PC-3 (cell line): ENCODE results near the gene AGAP1. TPM values are rescaled to one million over a fixed set of nuclear protein-coding genes. Genes with fewer than 3 reads are reported as not detected.
A peak's percentile ranks its signal among the peaks of the same experiment; 100 is the strongest.

ENCODE experiments used
- ATAC-seq: fragments of 200-7000 bp; cut with Tn5 transposase; 2 replicates; pipeline ENCODE4 v1.9.1; 2020; ENCODE audit warnings: mild to moderate bottlenecking, moderate library complexity
- BruUV-seq: library from RNA; stranded (reverse); fragments of 400-500 nt; replicated peaks from 2 replicates; lab custom pipeline; 2021; lab: Mats Ljungman, UMichigan
- CTCF ChIA-PET: fragments of 300-600 bp; sonication (Branson Sonifier 250); formaldehyde crosslinking; loops from one replicate; lab custom pipeline; 2022; ENCODE audit warnings: antibody characterized with exemption; lab: Charles Lee
- POLR2A ChIA-PET: fragments of 300-600 bp; sonication (Branson Sonifier 250); formaldehyde crosslinking; loops from one replicate; lab custom pipeline; 2022; ENCODE audit warnings: antibody characterized with exemption; ENCODE audit not compliant: unreplicated experiment; lab: Charles Lee
- DNase-seq: peaks from one replicate; pipeline ENCODE4 v3.0.0-alpha.2; 2015
- H2AFZ ChIP-seq: fragments of 300-600 bp; sonication (generic); 2 replicates; pipeline ENCODE4 v1.6.0; 2016; ENCODE audit warnings: antibody characterized with exemption, low read length
- H3F3A ChIP-seq: fragments of 300-600 bp; sonication (generic); one replicate; pipeline ENCODE4 v1.6.0; 2017; ENCODE audit warnings: antibody characterized with exemption, low read length, control low read depth, mild to moderate bottlenecking; ENCODE audit not compliant: unreplicated experiment
- H3K27ac ChIP-seq: fragments of 300-600 bp; sonication (generic); 2 replicates; pipeline ENCODE4 v1.5.1; 2016; ENCODE audit warnings: mild to moderate bottlenecking, low read length
- H3K27me3 ChIP-seq: fragments of 300-600 bp; sonication (generic); 2 replicates; pipeline ENCODE4 v1.6.1; 2016; ENCODE audit warnings: low read length, mixed read lengths
- H3K36me3 ChIP-seq: fragments of 300-600 bp; sonication (generic); 2 replicates; pipeline ENCODE4 v1.6.1; 2016; ENCODE audit warnings: low read depth, mixed run types, low read length, mixed read lengths
- H3K4me1 ChIP-seq: fragments of 300-600 bp; sonication (generic); 2 replicates; pipeline ENCODE4 v1.5.1; 2016; ENCODE audit warnings: low read length; ENCODE audit not compliant: insufficient read depth
- H3K4me2 ChIP-seq: fragments of 300-600 bp; sonication (generic); 2 replicates; pipeline ENCODE4 v1.6.0; 2016; ENCODE audit warnings: low read length
- H3K4me3 ChIP-seq: fragments of 300-600 bp; sonication (generic); 2 replicates; pipeline ENCODE4 v1.5.1; 2016; ENCODE audit warnings: mild to moderate bottlenecking, low read length, mixed read lengths
- H3K79me2 ChIP-seq: fragments of 300-600 bp; sonication (generic); 2 replicates; pipeline ENCODE4 v1.6.1; 2017; ENCODE audit warnings: low read length, mixed read lengths
- H3K9ac ChIP-seq: fragments of 300-600 bp; sonication (generic); 2 replicates; pipeline ENCODE4 v1.6.0; 2016; ENCODE audit warnings: mild to moderate bottlenecking, low read length
- H3K9me2 ChIP-seq: fragments of 300-600 bp; sonication (generic); replicated peaks from 2 replicates; pipeline ENCODE4 v1.6.1; 2016; ENCODE audit warnings: mixed run types, low read length, mixed read lengths
- H3K9me3 ChIP-seq: fragments of 300-600 bp; sonication (generic); 2 replicates; pipeline ENCODE4 v1.6.1; 2016; ENCODE audit warnings: low read length, mixed read lengths
- H4K20me1 ChIP-seq: fragments of 300-600 bp; sonication (generic); 2 replicates; pipeline ENCODE4 v1.6.1; 2016; ENCODE audit warnings: low read length, mixed read lengths
- CTCF ChIP-seq: fragments of 300-600 bp; sonication (generic); conservative IDR thresholded peaks from 2 replicates; pipeline ENCODE4 v1.5.1; 2017; ENCODE audit warnings: antibody characterized with exemption, low read depth, mild to moderate bottlenecking, low read length
- EZH2 ChIP-seq: fragments of 300-600 bp; sonication (generic); IDR thresholded peaks from one replicate; pipeline ENCODE4 v1.6.1; 2017; ENCODE audit warnings: antibody characterized with exemption, mild to moderate bottlenecking, low read length; ENCODE audit not compliant: unreplicated experiment
- EZH2phosphoT487 ChIP-seq: fragments of 300-600 bp; sonication (generic); IDR thresholded peaks from 2 replicates; pipeline ENCODE4 v1.6.1; 2018; ENCODE audit warnings: mild to moderate bottlenecking, antibody characterized with exemption, low read length, borderline replicate concordance
- intact Hi-C: fragments of 100-400 bp; cut with micrococcal nuclease; formaldehyde crosslinking; loops from 2 replicates; pipeline ENCODE4 v1.9.0; 2023
- total RNA-seq: library from RNA; depleted of rRNA; stranded (reverse); fragments of >200 nt; gene quantifications from 2 replicates; pipeline ENCODE4 v1.2.3, GENCODE V29; 2014

The AGAP1 gene
- total RNA-seq, 1 experiment from 2014 or later = 31.0 TPM

- Histone ChIP-seq H3F3A (no peaks in the 10 kb centered on the region), H3K27ac (no peak overlapping the region), H3K4me2 (no peak overlapping the region), H3K9me2 (no peaks in the 10 kb centered on the region), H3K4me1 (no peaks in the 10 kb centered on the region), H3K36me3 (no peaks in the 10 kb centered on the region), H3K27me3 (no peaks in the 10 kb centered on the region), H2AFZ (no peak overlapping the region), H4K20me1 (no peaks in the 10 kb centered on the region; the same call in 1 of the 2 replicates), H3K79me2 (peaks cover 58% of the 10 kb centered on the region), H3K9me3 (no peaks in the 10 kb centered on the region), H3K4me3 (no peak overlapping the region), H3K9ac (no peak overlapping the region)
- ChIA-PET CTCF (no interaction called here), POLR2A (no interaction called here)
- DNase-seq = no peak
- intact Hi-C loops = no loop called here
- BruUV-seq = no TSS peak
- no peak for ATAC-seq
- TF ChIP-seq EZH2 (no peak), EZH2phosphoT487 (no peak), CTCF (no peak)
These were observed 97.4 kb downstream of the AGAP1 start for GRCh38 chr2:235591231-235591730.

GRCh38 chr2:235591921-235592320 is 98.1 kb downstream of the AGAP1 start:
- H3K9ac ChIP-seq = no peak overlapping the region
- CTCF ChIA-PET = no interaction called here
- H3K27ac ChIP-seq = no peak overlapping the region
- no peak overlapping the region for H3K4me3 ChIP-seq
- DNase-seq (no peak), ATAC-seq (peak; percentile 23; the same call in 1 of the 2 replicates)
- intact Hi-C loops = no loop called here
- no TSS peak for BruUV-seq
- H3F3A ChIP-seq = no peaks in the 10 kb centered on the region
- peaks cover 58% of the 10 kb centered on the region for H3K79me2 ChIP-seq
- no peaks in the 10 kb centered on the region for H3K9me2 ChIP-seq
- no peak overlapping the region for H2AFZ ChIP-seq
- no peaks in the 10 kb centered on the region for H3K4me1 ChIP-seq
- H3K9me3 ChIP-seq = no peaks in the 10 kb centered on the region
- POLR2A ChIA-PET = interaction anchor here (0.5 to 0.7 kb wide), 2 partner anchors 108 to 135 kb away, joined by 3 to 4 read pairs; no protein-coding TSS in a partner anchor
- no peak overlapping the region for H3K4me2 ChIP-seq
- no peaks in the 10 kb centered on the region for H3K27me3 ChIP-seq
- H3K36me3 ChIP-seq = no peaks in the 10 kb centered on the region
- TF ChIP-seq CTCF (no peak), EZH2 (no peak)
- H4K20me1 ChIP-seq = no peaks in the 10 kb centered on the region; the same call in 1 of the 2 replicates

GRCh38 chr2:235592430-235592829 is 98.6 kb downstream of the AGAP1 start:
- ChIA-PET CTCF (no interaction called here), POLR2A (interaction anchor here (0.5 to 0.7 kb wide), 2 partner anchors 109 to 135 kb away, joined by 3 to 4 read pairs; no protein-coding TSS in a partner anchor)
- Histone ChIP-seq H3K36me3 (no peaks in the 10 kb centered on the region), H3K4me1 (no peaks in the 10 kb centered on the region), H3K4me2 (no peak overlapping the region), H3F3A (no peaks in the 10 kb centered on the region), H3K4me3 (no peak overlapping the region), H3K9me3 (no peaks in the 10 kb centered on the region), H3K27me3 (no peaks in the 10 kb centered on the region), H3K9ac (no peak overlapping the region), H3K79me2 (peaks cover 60% of the 10 kb centered on the region), H3K27ac (no peak overlapping the region), H4K20me1 (no peaks in the 10 kb centered on the region; the same call in 1 of the 2 replicates), H3K9me2 (no peaks in the 10 kb centered on the region), H2AFZ (no peak overlapping the region)
- intact Hi-C loops = no loop called here
- no peak for DNase-seq
- no peak for ATAC-seq
- no TSS peak for BruUV-seq
- TF ChIP-seq EZH2 (no peak), EZH2phosphoT487 (no peak), CTCF (no peak)
